A673 (cell line): ENCODE measurements around the gene ADORA2A. TPM values are rescaled to one million over a fixed set of nuclear protein-coding genes. Genes with fewer than 3 reads are reported as not detected.

Source experiments
- BruUV-seq: library from RNA; stranded (reverse); fragments of 400-500 nt; replicated peaks from 2 replicates; lab custom pipeline; 2021; lab: Mats Ljungman, UMichigan
- CTCF ChIA-PET: fragments of 300-600 bp; sonication (Branson Sonifier 250); formaldehyde crosslinking; loops from one replicate; lab custom pipeline; 2022; ENCODE audit warnings: antibody characterized with exemption; lab: Charles Lee
- POLR2A ChIA-PET: fragments of 300-600 bp; sonication (Branson Sonifier 250); formaldehyde crosslinking; loops from one replicate; lab custom pipeline; 2022; ENCODE audit warnings: antibody characterized with exemption; ENCODE audit not compliant: low non-redundant PET; lab: Charles Lee
- DNase-seq: peaks from one replicate; pipeline ENCODE4 v3.0.0-alpha.2; 2015; ENCODE audit warnings: low spot score
- H3K27ac ChIP-seq: fragments of 200-600 bp; sonication (generic); 2 replicates; pipeline ENCODE4 v1.5.1; 2016; ENCODE audit warnings: mixed run types, low read depth, mild to moderate bottlenecking, mixed read lengths, antibody characterized with exemption, low read length; ENCODE audit not compliant: poor library complexity, severe bottlenecking
- H3K27me3 ChIP-seq: fragments of 200-600 bp; sonication (generic); replicated peaks from 2 replicates; pipeline ENCODE4 v1.6.1; 2017; ENCODE audit warnings: mixed run types, low read depth, mild to moderate bottlenecking, mixed read lengths, antibody characterized with exemption, low read length; ENCODE audit not compliant: insufficient read depth, poor library complexity
- H3K36me3 ChIP-seq: fragments of 200-600 bp; sonication (generic); 2 replicates; pipeline ENCODE4 v1.6.1; 2016; ENCODE audit warnings: mixed run types, mild to moderate bottlenecking, mixed read lengths, antibody characterized with exemption, low read length; ENCODE audit not compliant: insufficient read depth, poor library complexity, severe bottlenecking
- H3K4me1 ChIP-seq: fragments of 200-600 bp; sonication (generic); 2 replicates; pipeline ENCODE4 v1.6.1; 2017; ENCODE audit warnings: mixed run types, mild to moderate bottlenecking, mixed read lengths, antibody characterized with exemption, low read length; ENCODE audit not compliant: insufficient read depth, poor library complexity, severe bottlenecking
- H3K4me3 ChIP-seq: fragments of 200-600 bp; sonication (generic); 2 replicates; pipeline ENCODE4 v1.5.1; 2016; ENCODE audit warnings: low read depth, mixed run types, mild to moderate bottlenecking, mixed read lengths, low read length; ENCODE audit not compliant: poor library complexity, severe bottlenecking
- H3K9me3 ChIP-seq: fragments of 200-600 bp; sonication (generic); 2 replicates; pipeline ENCODE4 v1.6.1; 2016; ENCODE audit warnings: mixed run types, low read depth, mild to moderate bottlenecking, mixed read lengths, antibody characterized with exemption, low read length; ENCODE audit not compliant: poor library complexity, severe bottlenecking
- EZH2 ChIP-seq: fragments of 200-600 bp; sonication (generic); IDR thresholded peaks from 2 replicates; pipeline ENCODE4 v1.6.1; 2017; ENCODE audit warnings: borderline replicate concordance, low read depth, mild to moderate bottlenecking, mixed read lengths, antibody characterized with exemption, low read length; ENCODE audit not compliant: poor library complexity, severe bottlenecking
- intact Hi-C: fragments of 100-400 bp; cut with micrococcal nuclease; formaldehyde crosslinking; loops from one replicate; pipeline ENCODE4 v1.10.0; 2022; ENCODE audit not compliant: unreplicated experiment
- total RNA-seq: library from RNA; stranded (reverse); gene quantifications from 2 replicates; pipeline ENCODE4 v1.2.3, GENCODE V29; 2021
- TF ChIP-seq, protein P1 (sequence below): fragments of 300-800, 200-600 bp; sonication (generic); conservative IDR thresholded peaks from 2 replicates; pipeline ENCODE4 v1.5.1; 2017; ENCODE audit warnings: low read depth, mild to moderate bottlenecking, antibody characterized with exemption, low read length, moderate library complexity, mixed read lengths

ADORA2A gene
- total RNA-seq, 1 experiment from 2014 or later = 9.6 TPM

DNA sequence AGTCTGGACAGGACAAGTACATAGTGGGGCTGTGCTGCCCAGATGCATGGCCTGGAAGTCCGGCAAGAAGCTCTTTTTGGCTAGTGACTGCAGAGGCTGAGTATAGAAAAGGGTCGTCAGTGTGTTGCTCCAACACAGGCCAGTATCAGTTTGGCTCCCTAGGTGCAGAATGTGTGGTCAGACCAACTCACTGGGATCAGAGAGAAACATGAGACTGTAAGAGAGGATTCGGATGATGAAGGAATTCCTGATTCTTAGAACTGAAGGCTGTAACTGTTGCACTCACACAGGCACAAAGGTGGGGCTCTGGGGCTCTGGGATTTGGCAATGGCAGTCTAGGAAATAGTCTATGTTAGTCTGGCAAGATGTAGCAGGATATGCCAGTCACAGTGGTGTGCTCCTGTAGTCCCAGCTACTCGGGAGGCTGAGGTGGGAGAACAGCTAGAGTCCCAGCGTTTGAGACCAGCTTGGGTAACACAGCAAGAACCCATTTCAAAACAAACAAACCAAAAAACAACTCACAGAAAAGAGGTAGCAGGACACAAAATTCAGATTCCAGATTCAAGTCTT, 56.7 kb downstream of the ADORA2A start:
- Histone ChIP-seq H3K27ac (no peak overlapping the region), H3K27me3 (no peaks in the 10 kb centered on the region), H3K9me3 (no peaks in the 10 kb centered on the region), H3K4me1 (peaks cover 52% of the 10 kb centered on the region), H3K36me3 (no peaks in the 10 kb centered on the region), H3K4me3 (no peak overlapping the region)
- no peak for TF ChIP-seq EZH2
- TF ChIP-seq, protein P1, sequence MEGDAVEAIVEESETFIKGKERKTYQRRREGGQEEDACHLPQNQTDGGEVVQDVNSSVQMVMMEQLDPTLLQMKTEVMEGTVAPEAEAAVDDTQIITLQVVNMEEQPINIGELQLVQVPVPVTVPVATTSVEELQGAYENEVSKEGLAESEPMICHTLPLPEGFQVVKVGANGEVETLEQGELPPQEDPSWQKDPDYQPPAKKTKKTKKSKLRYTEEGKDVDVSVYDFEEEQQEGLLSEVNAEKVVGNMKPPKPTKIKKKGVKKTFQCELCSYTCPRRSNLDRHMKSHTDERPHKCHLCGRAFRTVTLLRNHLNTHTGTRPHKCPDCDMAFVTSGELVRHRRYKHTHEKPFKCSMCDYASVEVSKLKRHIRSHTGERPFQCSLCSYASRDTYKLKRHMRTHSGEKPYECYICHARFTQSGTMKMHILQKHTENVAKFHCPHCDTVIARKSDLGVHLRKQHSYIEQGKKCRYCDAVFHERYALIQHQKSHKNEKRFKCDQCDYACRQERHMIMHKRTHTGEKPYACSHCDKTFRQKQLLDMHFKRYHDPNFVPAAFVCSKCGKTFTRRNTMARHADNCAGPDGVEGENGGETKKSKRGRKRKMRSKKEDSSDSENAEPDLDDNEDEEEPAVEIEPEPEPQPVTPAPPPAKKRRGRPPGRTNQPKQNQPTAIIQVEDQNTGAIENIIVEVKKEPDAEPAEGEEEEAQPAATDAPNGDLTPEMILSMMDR = no peak
- intact Hi-C loops = loop anchor here (2.0 kb wide), 1 partner anchor 33 kb away; no protein-coding TSS in a partner anchor
- DNase-seq = no peak
- ChIA-PET CTCF (no interaction called here), POLR2A (no interaction called here)
- no TSS peak for BruUV-seq

DNA sequence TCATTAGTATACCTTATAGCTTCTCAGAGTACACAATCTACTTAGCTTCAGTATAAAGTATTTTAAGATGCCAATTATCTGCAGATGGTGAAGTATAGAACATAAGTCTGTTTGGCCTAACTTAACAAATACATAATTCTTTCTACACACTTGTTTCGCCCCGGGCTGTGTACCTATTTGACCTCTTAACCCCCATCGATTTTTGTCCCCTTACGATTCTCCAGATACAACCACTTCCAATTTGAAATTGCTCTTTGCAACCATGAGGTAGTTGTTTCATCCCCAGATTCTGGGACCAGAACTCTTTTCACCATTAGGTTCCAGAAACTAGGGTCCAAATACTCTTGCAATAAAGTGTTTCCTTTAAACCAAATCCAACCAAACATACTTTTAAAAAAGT, 57.8 kb downstream of the ADORA2A start:
- H3K27ac ChIP-seq = no peak overlapping the region
- POLR2A ChIA-PET = no interaction called here
- H3K4me3 ChIP-seq = no peak overlapping the region
- CTCF ChIA-PET = no interaction called here
- intact Hi-C loops = loop anchor here (5.0 kb wide), 1 partner anchor 58 kb away; the partner anchor contains the start of gene ADORA2A
- H3K4me1 ChIP-seq = peaks cover 50% of the 10 kb centered on the region
- TF ChIP-seq, protein P1 = no peak
- no peak for TF ChIP-seq EZH2
- no peaks in the 10 kb centered on the region for H3K36me3 ChIP-seq
- BruUV-seq = no TSS peak
- no peak for DNase-seq
- H3K27me3 ChIP-seq = no peaks in the 10 kb centered on the region
- no peaks in the 10 kb centered on the region for H3K9me3 ChIP-seq

DNA sequence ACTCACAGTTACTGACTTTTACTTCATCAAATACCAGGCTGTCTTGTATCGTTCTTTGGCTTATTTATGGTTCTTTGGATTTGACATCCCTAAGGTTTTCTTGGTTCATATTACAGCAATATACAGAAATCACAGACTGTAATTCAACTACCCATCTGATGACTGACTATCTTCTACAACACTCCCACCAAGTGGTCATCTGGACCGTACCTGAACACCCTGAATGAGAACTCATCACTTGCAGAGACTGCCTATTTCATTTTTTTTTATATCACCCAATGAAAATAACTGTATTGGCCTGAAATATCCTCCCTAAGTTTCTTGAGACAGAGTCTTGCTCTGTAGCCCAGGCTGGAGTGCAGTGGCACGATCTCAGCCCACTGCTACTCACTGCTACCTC, 58.2 kb downstream of the ADORA2A start:
- TF ChIP-seq, protein P1 = peak; percentile 55
- TF ChIP-seq EZH2 = no peak
- intact Hi-C loops = loop anchor here (5.0 kb wide), 1 partner anchor 58 kb away; the partner anchor contains the start of gene ADORA2A
- DNase-seq = peak; percentile 43
- no peaks in the 10 kb centered on the region for H3K36me3 ChIP-seq
- no peaks in the 10 kb centered on the region for H3K9me3 ChIP-seq
- POLR2A ChIA-PET = no interaction called here
- no peaks in the 10 kb centered on the region for H3K27me3 ChIP-seq
- H3K4me1 ChIP-seq = peaks cover 49% of the 10 kb centered on the region
- CTCF ChIA-PET = interaction anchor here (1.3 kb wide), 1 partner anchor 62 kb away, joined by 7 read pairs; no protein-coding TSS in a partner anchor
- no peak overlapping the region for H3K27ac ChIP-seq
- H3K4me3 ChIP-seq = no peak overlapping the region
- BruUV-seq = no TSS peak
